Activated T-helper 17 cell treated with anti-CD3 and anti-CD28 coated beads, Interleukin-2, amount 50 U/mL, for 72 hours (primary cell): ENCODE results near the gene VPS13A. TPM values are rescaled to one million over a fixed set of nuclear protein-coding genes. Genes with fewer than 3 reads are reported as not detected.
A peak's percentile ranks its signal among the peaks of the same experiment; 100 is the strongest.

Source experiments
- ATAC-seq: fragments of 150-1000 bp; cut with Tn5 transposase; replicated peaks from 2 replicates; pipeline ENCODE4 v1.10.0; 2021; ENCODE audit warnings: mild to moderate bottlenecking, moderate library complexity
- H3K27ac Mint-ChIP-seq: one replicate; pipeline ENCODE4 v1.8.0; 2022; ENCODE audit warnings: mixed read lengths
- H3K27me3 Mint-ChIP-seq: one replicate; pipeline ENCODE4 v1.8.0; 2022; ENCODE audit warnings: mixed read lengths
- H3K36me3 Mint-ChIP-seq: one replicate; pipeline ENCODE4 v1.8.0; 2022; ENCODE audit warnings: low read depth, mild to moderate bottlenecking, mixed read lengths
- H3K4me1 Mint-ChIP-seq: one replicate; pipeline ENCODE4 v1.8.0; 2022; ENCODE audit warnings: mixed read lengths
- H3K4me3 Mint-ChIP-seq: one replicate; pipeline ENCODE4 v1.8.0; 2022; ENCODE audit warnings: mild to moderate bottlenecking, mixed read lengths
- H3K9me3 Mint-ChIP-seq: one replicate; pipeline ENCODE4 v1.8.0; 2022; ENCODE audit warnings: mixed read lengths
- total RNA-seq, 2 donors: library from RNA; stranded (reverse); gene quantifications; one replicate each; pipeline ENCODE4 v1.2.3, GENCODE V29; 2022

VPS13A gene
- total RNA-seq, 2 donors from 2014 or later = 43.1 to 44.4 TPM

DNA sequence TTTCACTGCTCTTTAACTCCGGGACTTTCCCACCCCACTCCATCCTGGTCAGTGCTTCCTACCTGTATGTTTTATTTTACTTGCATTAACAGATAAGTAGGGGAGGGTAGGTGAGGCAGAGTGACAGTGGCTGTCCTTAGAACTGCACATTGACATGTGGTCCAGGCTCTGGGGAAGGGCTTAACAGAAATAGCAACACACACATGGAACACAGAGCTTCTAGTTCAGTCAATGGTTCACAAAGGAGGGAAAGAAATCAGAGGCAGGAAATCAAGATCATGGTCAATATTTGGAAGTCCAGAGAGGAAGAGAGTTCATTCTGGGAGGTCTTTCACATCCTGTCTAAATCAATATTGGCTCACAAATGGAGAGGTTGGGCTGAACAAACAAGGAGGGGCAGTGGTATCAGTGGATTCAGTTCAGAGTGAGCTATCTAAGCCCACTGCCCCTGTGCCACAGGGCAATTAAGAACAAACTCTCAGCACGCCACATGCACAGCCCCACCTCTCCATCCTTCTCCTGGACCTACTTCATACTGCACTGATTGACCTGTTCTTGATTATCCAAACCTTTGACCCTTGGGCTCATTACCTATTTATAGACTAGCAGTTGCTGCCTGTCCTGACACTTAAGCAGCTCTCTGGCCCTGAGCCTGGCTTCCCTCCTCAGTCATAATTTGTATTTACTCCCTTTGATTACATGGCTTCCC, 6.2 kb upstream of the VPS13A start:
- H3K27me3 Mint-ChIP-seq = no peaks in the 10 kb centered on the region
- H3K27ac Mint-ChIP-seq = no peak overlapping the region
- no peak overlapping the region for H3K4me3 Mint-ChIP-seq
- H3K36me3 Mint-ChIP-seq = no peaks in the 10 kb centered on the region
- H3K9me3 Mint-ChIP-seq = no peaks in the 10 kb centered on the region
- H3K4me1 Mint-ChIP-seq = no peaks in the 10 kb centered on the region
- ATAC-seq = no peak

DNA sequence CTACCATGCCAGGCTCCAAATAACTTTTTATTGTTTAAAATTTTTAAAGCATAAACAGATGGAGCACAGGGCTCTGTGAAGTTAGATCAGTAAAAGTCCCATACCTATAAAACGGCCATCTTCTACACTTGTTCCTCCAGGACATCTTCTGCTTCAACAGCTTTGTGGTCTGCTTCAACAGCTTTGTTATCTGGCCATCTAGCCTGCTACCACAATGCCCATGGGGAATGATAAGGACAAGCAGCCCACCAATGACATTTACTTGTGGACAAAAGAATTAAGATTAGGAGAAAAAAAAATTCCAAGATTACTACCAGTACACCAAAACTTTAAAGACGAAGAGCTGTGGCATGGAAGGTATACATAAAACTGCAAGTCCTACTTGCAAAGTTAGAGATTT, 2.2 kb upstream of the VPS13A start:
- Mint-ChIP-seq H3K4me1 (peaks cover 5% of the 10 kb centered on the region), H3K27ac (no peak overlapping the region), H3K36me3 (peaks cover 10% of the 10 kb centered on the region), H3K4me3 (no peak overlapping the region), H3K9me3 (no peaks in the 10 kb centered on the region), H3K27me3 (no peaks in the 10 kb centered on the region)
- ATAC-seq = no peak

DNA sequence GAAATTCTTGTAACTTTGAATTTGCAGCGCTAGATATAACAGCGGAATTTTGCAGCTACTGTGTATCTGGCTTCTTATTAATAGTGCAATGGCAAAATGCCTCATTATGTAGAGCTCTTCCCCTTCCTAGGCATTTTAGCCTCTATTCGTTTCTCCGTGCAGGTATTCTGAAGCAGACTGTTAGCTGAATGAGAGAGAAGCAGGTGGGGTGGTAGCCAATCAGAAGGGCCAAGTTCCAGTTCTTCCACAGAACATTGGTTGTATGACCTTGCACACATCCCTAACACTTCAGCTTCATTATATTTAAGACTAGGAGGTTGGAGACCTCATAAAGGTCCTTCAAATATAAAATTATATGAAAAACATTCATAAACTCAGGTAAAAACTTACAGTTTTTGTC, 1.2 kb upstream of the VPS13A start:
- peaks cover 10% of the 10 kb centered on the region for H3K36me3 Mint-ChIP-seq
- ATAC-seq = no peak
- H3K4me1 Mint-ChIP-seq = peaks cover 5% of the 10 kb centered on the region
- H3K4me3 Mint-ChIP-seq = peak overlapping the region; percentile 99
- no peaks in the 10 kb centered on the region for H3K27me3 Mint-ChIP-seq
- no peaks in the 10 kb centered on the region for H3K9me3 Mint-ChIP-seq
- no peak overlapping the region for H3K27ac Mint-ChIP-seq

DNA sequence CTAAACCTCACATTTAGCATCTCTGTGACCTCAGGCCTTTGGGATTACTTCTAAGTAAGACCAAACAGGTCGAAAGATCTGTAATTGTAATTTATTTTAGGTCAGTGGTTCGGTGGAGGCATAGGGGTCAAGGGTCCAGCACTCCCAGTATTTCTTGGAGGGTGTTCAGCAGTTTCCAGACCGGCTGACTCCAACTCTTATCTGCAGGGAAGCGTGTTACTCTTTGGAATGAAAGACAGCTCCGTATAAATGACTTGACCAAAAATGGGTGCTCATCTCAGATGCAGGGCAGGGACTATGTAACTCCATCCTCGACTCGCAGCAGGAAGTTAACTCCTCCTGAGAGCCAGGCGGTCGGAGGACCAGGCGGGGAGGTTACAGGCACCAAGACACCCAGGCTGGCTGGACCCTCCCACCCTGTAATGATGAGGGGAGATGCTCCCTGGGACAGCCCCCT, 620 bp upstream of the VPS13A start:
- no peaks in the 10 kb centered on the region for H3K27me3 Mint-ChIP-seq
- H3K36me3 Mint-ChIP-seq = peaks cover 10% of the 10 kb centered on the region
- H3K4me1 Mint-ChIP-seq = peaks cover 5% of the 10 kb centered on the region
- peak overlapping the region; percentile 99 for H3K4me3 Mint-ChIP-seq
- peak overlapping the region; percentile 88 for H3K27ac Mint-ChIP-seq
- no peak for ATAC-seq
- no peaks in the 10 kb centered on the region for H3K9me3 Mint-ChIP-seq

DNA sequence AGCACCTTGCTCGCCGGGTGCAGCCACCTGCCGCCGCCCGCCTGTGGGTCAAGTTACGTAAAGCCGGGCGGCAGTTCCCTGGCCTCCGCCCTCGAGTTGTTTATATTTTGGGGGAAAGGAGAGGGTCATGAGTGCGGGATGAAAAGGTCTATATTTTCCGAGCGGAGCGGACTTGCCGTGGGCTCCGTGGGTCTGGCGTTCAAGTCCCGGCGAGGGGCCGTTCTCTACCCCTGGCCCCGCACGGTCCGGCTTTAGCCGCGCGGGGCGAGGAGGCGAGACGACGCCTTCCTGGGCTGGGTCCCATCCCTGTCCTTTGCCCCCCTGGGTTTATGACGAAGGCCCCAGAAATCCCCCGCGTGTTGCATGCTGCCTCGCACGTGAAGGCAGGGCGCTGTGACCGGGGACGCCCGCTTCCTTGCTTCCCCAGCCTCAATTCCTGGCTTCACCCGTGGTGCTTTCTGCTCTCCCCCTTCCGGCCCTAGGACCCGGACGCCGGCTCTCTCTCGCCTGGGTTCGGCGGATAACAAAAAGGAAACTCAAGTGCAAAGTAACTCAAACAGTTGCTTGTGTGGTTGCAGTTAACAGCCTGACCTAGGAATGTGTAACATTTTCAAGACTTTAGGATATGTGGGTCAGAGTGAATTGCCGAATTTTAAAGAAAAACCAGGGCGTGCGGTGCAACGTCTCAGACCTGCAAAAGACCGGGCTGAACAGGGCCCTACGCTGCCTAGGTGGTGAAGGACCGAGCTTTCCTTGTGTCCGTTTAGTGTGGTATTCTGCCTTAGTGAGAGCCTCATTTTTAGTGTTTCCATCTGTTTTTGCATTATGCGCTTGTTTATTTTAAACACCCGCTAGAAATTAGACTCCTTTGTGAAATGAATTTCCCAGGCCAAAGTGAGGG, 810 bp downstream of the VPS13A start:
- Mint-ChIP-seq H3K27ac (peak overlapping the region; percentile 96), H3K36me3 (peaks cover 10% of the 10 kb centered on the region), H3K27me3 (no peaks in the 10 kb centered on the region), H3K4me3 (peak overlapping the region; percentile 99), H3K9me3 (no peaks in the 10 kb centered on the region), H3K4me1 (peaks cover 5% of the 10 kb centered on the region)
- peak; percentile 5 for ATAC-seq

DNA sequence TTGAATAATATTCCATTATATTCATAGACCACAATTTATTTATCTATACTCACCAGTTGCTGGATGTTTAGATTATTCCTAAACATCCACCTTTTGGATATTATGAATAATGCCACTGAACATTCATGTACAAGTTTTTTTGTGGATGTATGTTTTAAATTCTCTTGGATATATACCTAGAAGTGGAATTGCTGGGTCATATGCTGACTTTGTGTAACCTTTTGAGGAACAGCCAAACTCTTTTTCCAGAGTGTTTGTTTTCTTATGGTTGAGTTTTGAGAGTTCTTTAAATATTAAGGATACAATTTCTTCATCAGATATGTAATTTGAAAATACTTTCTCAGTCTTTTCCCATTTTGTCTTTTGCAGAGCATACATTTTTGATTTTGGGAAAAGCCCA, 2.7 kb downstream of the VPS13A start:
- H3K9me3 Mint-ChIP-seq = no peaks in the 10 kb centered on the region
- peak overlapping the region; percentile 99 for H3K4me3 Mint-ChIP-seq
- ATAC-seq = no peak
- H3K27me3 Mint-ChIP-seq = no peaks in the 10 kb centered on the region
- H3K4me1 Mint-ChIP-seq = peaks cover 5% of the 10 kb centered on the region
- peak overlapping the region; percentile 96 for H3K27ac Mint-ChIP-seq
- H3K36me3 Mint-ChIP-seq = peaks cover 10% of the 10 kb centered on the region

DNA sequence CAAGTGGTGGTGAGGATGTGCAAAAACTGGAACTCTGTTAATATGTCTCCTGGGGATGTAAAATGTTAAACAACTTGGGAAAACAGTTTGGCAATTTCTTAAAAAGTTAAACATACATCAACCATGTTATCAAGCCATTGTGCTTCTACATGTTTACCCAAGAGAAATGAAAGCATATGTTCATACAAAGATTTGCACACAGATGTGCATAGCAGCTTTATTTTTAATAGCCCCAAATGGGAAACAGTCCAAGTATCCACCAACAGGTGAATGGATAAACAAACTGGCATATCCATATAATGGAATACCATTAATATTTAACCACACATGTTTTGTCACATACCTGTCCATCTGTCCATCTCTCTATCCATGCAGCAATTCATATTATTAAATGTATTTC, 6.2 kb downstream of the VPS13A start:
- peaks cover 11% of the 10 kb centered on the region for H3K4me1 Mint-ChIP-seq
- H3K27ac Mint-ChIP-seq = no peak overlapping the region
- no peak overlapping the region for H3K4me3 Mint-ChIP-seq
- no peaks in the 10 kb centered on the region for H3K27me3 Mint-ChIP-seq
- H3K9me3 Mint-ChIP-seq = no peaks in the 10 kb centered on the region
- peaks cover 5% of the 10 kb centered on the region for H3K36me3 Mint-ChIP-seq
- ATAC-seq = no peak

DNA sequence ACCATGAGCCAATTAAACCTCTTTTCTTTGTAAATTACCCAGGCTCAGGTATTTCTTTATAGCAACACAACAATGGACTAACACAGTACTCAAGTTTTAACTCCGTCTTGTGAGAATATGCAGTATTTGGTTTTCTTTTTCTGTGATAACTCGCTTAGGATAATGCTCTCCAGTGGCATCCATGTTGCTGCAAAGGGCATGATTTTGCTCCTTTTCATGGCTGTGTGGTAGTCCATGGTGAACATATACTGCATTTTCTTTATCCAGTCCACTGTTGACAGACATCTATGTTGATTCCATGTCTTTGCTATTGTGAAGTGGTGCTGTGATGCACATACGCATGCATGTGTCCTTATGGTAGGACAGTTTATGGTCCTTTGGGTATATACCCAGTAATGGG, 10.9 kb downstream of the VPS13A start:
- no peaks in the 10 kb centered on the region for H3K27me3 Mint-ChIP-seq
- H3K9me3 Mint-ChIP-seq = no peaks in the 10 kb centered on the region
- H3K4me3 Mint-ChIP-seq = no peak overlapping the region
- H3K4me1 Mint-ChIP-seq = peaks cover 37% of the 10 kb centered on the region
- ATAC-seq = no peak
- H3K27ac Mint-ChIP-seq = no peak overlapping the region
- H3K36me3 Mint-ChIP-seq = no peaks in the 10 kb centered on the region

DNA sequence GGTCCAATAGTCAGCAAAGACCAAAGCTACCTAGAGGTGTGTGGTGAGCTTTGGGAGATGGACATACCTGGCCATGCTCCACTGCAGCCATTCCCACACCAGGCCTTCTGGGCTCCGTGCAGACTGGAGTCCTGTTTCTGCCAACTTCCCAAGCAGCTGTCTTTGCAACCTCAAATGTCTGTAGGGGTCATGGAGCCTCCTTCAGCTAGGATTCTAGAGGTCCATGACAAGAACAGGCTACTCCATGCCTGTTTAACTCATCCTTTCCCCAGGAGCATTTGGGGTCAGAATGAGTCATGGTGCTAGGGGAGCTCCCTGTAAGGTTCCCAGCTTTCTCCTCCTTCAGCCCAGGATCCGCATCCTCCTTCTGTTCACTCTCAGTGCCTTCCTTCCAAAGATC, 17.1 kb downstream of the VPS13A start:
- H3K36me3 Mint-ChIP-seq = no peaks in the 10 kb centered on the region
- no peak for ATAC-seq
- H3K9me3 Mint-ChIP-seq = no peaks in the 10 kb centered on the region
- no peak overlapping the region for H3K27ac Mint-ChIP-seq
- H3K4me3 Mint-ChIP-seq = no peak overlapping the region
- H3K27me3 Mint-ChIP-seq = no peaks in the 10 kb centered on the region
- peaks cover 37% of the 10 kb centered on the region for H3K4me1 Mint-ChIP-seq

DNA sequence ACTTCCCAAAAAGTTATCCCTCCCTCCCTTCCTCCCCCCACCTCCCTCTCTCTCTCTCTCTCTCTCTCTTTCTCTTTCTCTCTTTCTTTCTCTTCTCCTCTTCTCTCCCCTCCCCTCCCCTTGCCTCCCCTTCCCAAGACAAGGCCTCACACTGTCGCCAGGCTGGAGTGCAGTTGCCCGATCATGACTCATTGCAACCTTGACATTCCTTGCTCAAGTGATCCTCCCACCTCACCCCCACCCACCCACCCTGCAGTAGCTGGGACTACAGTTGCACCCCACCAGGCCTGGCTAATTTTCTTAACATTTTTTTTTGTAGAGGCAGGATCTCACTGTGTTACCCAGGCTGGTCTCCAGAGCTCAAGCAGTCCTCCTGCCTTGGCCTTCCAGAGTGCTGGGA, 32.8 kb downstream of the VPS13A start:
- no peak for ATAC-seq
- Mint-ChIP-seq H3K4me1 (no peaks in the 10 kb centered on the region), H3K27ac (no peak overlapping the region), H3K36me3 (peaks cover 64% of the 10 kb centered on the region), H3K9me3 (no peaks in the 10 kb centered on the region), H3K4me3 (no peak overlapping the region), H3K27me3 (no peaks in the 10 kb centered on the region)

DNA sequence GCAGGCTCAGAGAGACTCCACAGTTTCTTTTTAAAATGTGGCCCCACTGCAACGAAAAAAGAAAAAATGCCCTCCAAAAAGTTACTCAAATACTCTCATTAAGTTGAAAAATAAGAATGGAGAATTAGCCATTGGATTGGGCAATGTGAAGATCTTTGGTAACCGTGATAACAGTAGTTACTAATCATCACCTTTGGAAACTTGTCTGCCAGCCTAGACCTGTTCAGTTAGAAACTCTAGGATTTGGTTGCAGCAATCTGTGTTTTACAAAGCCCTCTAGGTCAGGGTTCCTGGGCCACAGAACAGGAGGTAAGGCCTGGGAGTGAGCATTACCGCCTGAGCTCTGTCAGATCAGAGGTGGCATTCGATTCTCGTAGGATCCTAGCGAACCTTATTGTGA, 34.2 kb downstream of the VPS13A start:
- Mint-ChIP-seq H3K4me1 (no peaks in the 10 kb centered on the region), H3K36me3 (peaks cover 68% of the 10 kb centered on the region), H3K27ac (no peak overlapping the region), H3K9me3 (no peaks in the 10 kb centered on the region), H3K27me3 (no peaks in the 10 kb centered on the region), H3K4me3 (no peak overlapping the region)
- no peak for ATAC-seq

DNA sequence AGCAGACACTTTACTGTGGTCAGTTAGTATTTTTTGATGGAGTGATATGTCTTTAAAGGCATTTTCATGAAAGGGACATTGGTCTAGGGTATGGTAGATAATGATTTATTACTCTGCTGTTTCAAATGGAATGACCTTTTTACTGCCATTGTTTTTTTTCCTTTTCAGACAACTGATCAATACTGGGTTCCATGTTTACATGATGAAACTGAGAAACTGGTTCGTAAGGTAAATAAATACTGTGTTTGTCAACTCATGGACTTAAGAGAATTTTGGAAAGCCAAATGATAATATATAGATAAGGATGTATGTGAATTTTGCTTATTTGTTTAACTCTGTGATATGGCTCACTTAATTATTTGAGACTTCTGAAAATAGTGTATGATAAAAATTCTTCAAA, 35.5 kb downstream of the VPS13A start:
- no peaks in the 10 kb centered on the region for H3K9me3 Mint-ChIP-seq
- no peak overlapping the region for H3K4me3 Mint-ChIP-seq
- H3K4me1 Mint-ChIP-seq = no peaks in the 10 kb centered on the region
- no peak overlapping the region for H3K27ac Mint-ChIP-seq
- no peaks in the 10 kb centered on the region for H3K27me3 Mint-ChIP-seq
- ATAC-seq = no peak
- peaks cover 77% of the 10 kb centered on the region for H3K36me3 Mint-ChIP-seq

DNA sequence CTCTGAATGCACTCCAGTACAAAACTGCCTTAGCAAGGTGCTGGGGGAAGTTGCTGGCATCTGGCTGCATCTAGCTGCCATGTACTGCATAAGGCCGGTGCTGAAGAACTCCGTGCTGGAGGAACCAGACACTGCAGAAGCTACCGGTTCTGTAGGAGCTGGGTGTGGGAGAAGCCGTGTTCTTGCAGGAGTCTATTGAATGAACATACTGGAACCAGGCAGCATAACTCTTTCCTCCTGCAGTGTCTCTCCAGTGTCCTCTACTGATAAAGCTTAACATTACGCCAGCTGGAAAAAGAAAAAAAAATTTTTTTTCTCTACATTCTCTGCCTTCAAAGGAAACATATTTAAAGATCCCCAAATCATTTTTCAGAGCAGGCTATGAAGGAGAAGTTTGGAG, 38.5 kb downstream of the VPS13A start:
- peaks cover 88% of the 10 kb centered on the region for H3K36me3 Mint-ChIP-seq
- no peaks in the 10 kb centered on the region for H3K27me3 Mint-ChIP-seq
- no peak for ATAC-seq
- no peaks in the 10 kb centered on the region for H3K4me1 Mint-ChIP-seq
- no peak overlapping the region for H3K4me3 Mint-ChIP-seq
- no peaks in the 10 kb centered on the region for H3K9me3 Mint-ChIP-seq
- no peak overlapping the region for H3K27ac Mint-ChIP-seq

DNA sequence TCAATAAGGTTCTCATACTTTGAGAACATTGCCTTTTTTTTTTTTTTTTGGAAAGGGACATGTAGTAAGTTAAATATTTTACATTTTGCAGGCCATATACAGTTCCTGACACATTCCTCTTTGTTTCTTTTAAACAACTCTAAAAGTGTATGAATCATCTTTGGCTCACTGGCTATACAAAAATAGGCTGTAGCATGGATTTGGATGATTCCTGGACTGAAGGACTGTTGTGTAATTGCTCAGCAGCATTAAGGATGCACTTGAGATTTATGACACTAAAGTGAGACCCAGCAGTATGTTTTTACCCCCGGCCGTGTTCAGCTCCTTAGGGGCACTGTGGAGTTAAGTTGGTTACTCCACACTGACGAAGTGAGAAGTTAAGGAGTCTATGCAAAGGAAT, 41.3 kb downstream of the VPS13A start:
- no peak for ATAC-seq
- H3K4me3 Mint-ChIP-seq = no peak overlapping the region
- no peaks in the 10 kb centered on the region for H3K27me3 Mint-ChIP-seq

DNA sequence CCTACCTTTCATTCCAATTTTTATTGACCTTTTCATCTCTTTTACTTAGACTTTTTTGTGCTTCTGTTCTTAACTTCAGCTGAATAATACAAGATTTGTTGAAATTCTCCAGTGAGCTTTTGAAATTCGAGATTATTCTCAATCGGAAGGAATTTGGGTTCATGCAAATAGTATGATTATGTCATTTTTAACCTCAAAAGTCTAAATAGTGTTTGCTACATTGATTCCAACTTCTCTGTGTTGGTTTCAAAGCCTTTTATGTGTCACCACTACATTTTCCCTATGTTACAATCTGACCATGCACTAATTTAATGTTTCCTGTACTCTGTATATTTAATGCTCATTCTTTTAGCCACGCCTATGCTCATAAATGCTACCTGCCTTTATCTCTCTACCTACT, 44.1 kb downstream of the VPS13A start:
- Mint-ChIP-seq H3K27me3 (no peaks in the 10 kb centered on the region), H3K36me3 (peaks cover 89% of the 10 kb centered on the region), H3K4me3 (no peak overlapping the region), H3K9me3 (no peaks in the 10 kb centered on the region), H3K27ac (no peak overlapping the region), H3K4me1 (no peaks in the 10 kb centered on the region)
- ATAC-seq = no peak

More for the DNA sequence above, 41.3 kb downstream of the VPS13A start:
- Mint-ChIP-seq H3K4me1 (no peaks in the 10 kb centered on the region), H3K27ac (no peak overlapping the region), H3K36me3 (peaks cover 88% of the 10 kb centered on the region), H3K9me3 (no peaks in the 10 kb centered on the region)
